Loucy (cell line): Measurements from ENCODE around the gene NELL2.

Experiments
- H2AFZ ChIP-seq: fragments of 200-600 bp; sonication (generic); 2 replicates; pipeline ENCODE4 v1.6.0; 2016; ENCODE audit warnings: antibody characterized with exemption, mild to moderate bottlenecking, low read length, moderate library complexity
- H3F3A ChIP-seq: fragments of 200-600 bp; 2 replicates; pipeline ENCODE4 v1.6.0; 2016; ENCODE audit warnings: antibody characterized with exemption, low read depth, mild to moderate bottlenecking
- H3K27me3 ChIP-seq: fragments of 200-600 bp; sonication (generic); 2 replicates; pipeline ENCODE4 v1.6.1; 2014; ENCODE audit warnings: low read length, mild to moderate bottlenecking; ENCODE audit not compliant: insufficient read depth, poor library complexity, severe bottlenecking
- H3K36me3 ChIP-seq: fragments of 200-600 bp; sonication (generic); 2 replicates; pipeline ENCODE4 v1.6.1; 2016; ENCODE audit warnings: low read length; ENCODE audit not compliant: insufficient read depth
- H3K4me1 ChIP-seq: fragments of 200-600 bp; sonication (generic); 2 replicates; pipeline ENCODE4 v1.5.1; 2014; ENCODE audit warnings: low read length, mild to moderate bottlenecking; ENCODE audit not compliant: insufficient read depth, poor library complexity, severe bottlenecking
- H3K4me2 ChIP-seq: fragments of 200-600 bp; sonication (generic); 2 replicates; pipeline ENCODE4 v1.6.0; 2014; ENCODE audit warnings: antibody characterized with exemption, low read length, low read depth, mild to moderate bottlenecking; ENCODE audit not compliant: poor library complexity, severe bottlenecking
- H3K4me3 ChIP-seq: fragments of 200-600 bp; sonication (generic); 2 replicates; pipeline ENCODE4 v1.5.1; 2014; ENCODE audit warnings: low read length, mild to moderate bottlenecking, mixed read lengths; ENCODE audit not compliant: poor library complexity, severe bottlenecking
- H3K79me2 ChIP-seq: fragments of 200-600 bp; sonication (generic); 2 replicates; pipeline ENCODE4 v1.6.1; 2014; ENCODE audit warnings: low read length; ENCODE audit not compliant: insufficient read depth
- H3K9ac ChIP-seq: fragments of 200-600 bp; sonication (generic); 2 replicates; pipeline ENCODE4 v1.6.0; 2014; ENCODE audit warnings: mild to moderate bottlenecking, low read depth, low read length, moderate library complexity; ENCODE audit not compliant: poor library complexity, severe bottlenecking
- H3K9me2 ChIP-seq: fragments of 200-600 bp; sonication (generic); replicated peaks from 2 replicates; pipeline ENCODE4 v1.6.1; 2016; ENCODE audit warnings: low read depth, low read length, mixed read lengths
- H3K9me3 ChIP-seq: fragments of 200-600 bp; sonication (generic); 2 replicates; pipeline ENCODE4 v1.6.1; 2014; ENCODE audit warnings: mild to moderate bottlenecking, antibody characterized with exemption, low read length, low read depth; ENCODE audit not compliant: insufficient read depth
- H4K20me1 ChIP-seq: fragments of 200-600 bp; sonication (generic); 2 replicates; pipeline ENCODE4 v1.6.0; 2014; ENCODE audit warnings: antibody characterized with exemption, low read length, mild to moderate bottlenecking; ENCODE audit not compliant: insufficient read depth, poor library complexity, severe bottlenecking
- EZH2phosphoT487 ChIP-seq: fragments of 200-600 bp; IDR thresholded peaks from 2 replicates; pipeline ENCODE4 v1.6.1; 2018; ENCODE audit warnings: antibody characterized with exemption, mild to moderate bottlenecking, moderate library complexity, borderline replicate concordance
- TF ChIP-seq, protein P1 (sequence below): fragments of 200-600 bp; sonication (generic); conservative IDR thresholded peaks from 2 replicates; pipeline ENCODE4 v1.5.1; 2014; ENCODE audit warnings: mild to moderate bottlenecking, antibody characterized with exemption, low read length

The NELL2 gene

DNA sequence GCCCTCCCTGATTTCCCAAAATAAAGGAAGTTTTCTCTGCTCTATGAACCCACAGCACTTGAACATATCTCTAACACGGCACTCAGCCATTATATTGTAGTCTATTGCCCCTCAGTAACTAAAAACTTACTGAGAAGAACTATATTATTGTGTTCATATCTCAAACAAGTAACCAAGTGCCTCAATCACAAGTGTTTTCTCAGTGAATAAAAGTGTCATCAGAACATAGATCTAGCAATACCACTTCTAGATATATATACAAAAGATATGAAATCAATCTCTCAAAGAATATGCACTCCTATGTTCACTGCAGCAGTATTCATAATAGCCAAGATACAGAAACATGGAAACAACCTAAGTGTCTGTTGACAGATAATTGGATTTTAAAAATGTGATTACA, 138.1 kb downstream of the NELL2 start:
- Histone ChIP-seq H3K4me3 (no peak overlapping the region), H3K4me2 (no peak overlapping the region)

DNA sequence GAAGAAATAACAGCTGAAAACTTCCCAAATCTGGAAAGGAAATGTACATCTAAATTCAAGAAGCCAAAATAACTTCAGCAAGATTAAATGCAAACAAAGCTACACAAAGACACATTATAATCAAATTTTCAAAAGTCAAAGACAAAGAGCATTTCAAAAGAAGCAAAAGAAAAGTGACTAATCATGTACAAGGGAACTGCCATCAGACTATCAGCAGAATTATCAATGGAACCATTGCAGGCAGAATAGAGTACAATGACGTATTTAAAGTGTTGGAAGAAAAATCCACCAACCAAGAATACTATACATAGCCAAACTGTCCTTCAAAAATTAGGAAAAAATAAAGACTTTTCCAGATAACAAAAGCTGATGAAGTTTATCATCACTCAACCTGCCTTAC, 147.5 kb downstream of the NELL2 start:
- Histone ChIP-seq H2AFZ (no peak overlapping the region), H3K79me2 (no peaks in the 10 kb centered on the region), H3K9me2 (no peaks in the 10 kb centered on the region), H3K4me3 (no peak overlapping the region), H3K36me3 (no peaks in the 10 kb centered on the region), H4K20me1 (no peaks in the 10 kb centered on the region), H3K4me1 (no peaks in the 10 kb centered on the region), H3K9ac (no peak overlapping the region), H3K9me3 (peaks cover 3% of the 10 kb centered on the region; the same call in 1 of the 2 replicates), H3F3A (no peaks in the 10 kb centered on the region), H3K27me3 (no peaks in the 10 kb centered on the region), H3K4me2 (no peak overlapping the region)
- TF ChIP-seq, protein P1, sequence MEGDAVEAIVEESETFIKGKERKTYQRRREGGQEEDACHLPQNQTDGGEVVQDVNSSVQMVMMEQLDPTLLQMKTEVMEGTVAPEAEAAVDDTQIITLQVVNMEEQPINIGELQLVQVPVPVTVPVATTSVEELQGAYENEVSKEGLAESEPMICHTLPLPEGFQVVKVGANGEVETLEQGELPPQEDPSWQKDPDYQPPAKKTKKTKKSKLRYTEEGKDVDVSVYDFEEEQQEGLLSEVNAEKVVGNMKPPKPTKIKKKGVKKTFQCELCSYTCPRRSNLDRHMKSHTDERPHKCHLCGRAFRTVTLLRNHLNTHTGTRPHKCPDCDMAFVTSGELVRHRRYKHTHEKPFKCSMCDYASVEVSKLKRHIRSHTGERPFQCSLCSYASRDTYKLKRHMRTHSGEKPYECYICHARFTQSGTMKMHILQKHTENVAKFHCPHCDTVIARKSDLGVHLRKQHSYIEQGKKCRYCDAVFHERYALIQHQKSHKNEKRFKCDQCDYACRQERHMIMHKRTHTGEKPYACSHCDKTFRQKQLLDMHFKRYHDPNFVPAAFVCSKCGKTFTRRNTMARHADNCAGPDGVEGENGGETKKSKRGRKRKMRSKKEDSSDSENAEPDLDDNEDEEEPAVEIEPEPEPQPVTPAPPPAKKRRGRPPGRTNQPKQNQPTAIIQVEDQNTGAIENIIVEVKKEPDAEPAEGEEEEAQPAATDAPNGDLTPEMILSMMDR: no peak
- no peak for TF ChIP-seq EZH2phosphoT487

More for the DNA sequence above, 138.1 kb downstream of the NELL2 start:
- no peaks in the 10 kb centered on the region for H4K20me1 ChIP-seq
- H2AFZ ChIP-seq: no peak overlapping the region
- H3K27me3 ChIP-seq: no peaks in the 10 kb centered on the region
- no peaks in the 10 kb centered on the region for H3K36me3 ChIP-seq
- no peak overlapping the region for H3K9ac ChIP-seq
- no peaks in the 10 kb centered on the region for H3F3A ChIP-seq
- TF ChIP-seq, protein P1: no peak
- TF ChIP-seq EZH2phosphoT487: no peak
- no peaks in the 10 kb centered on the region for H3K4me1 ChIP-seq
- H3K9me3 ChIP-seq: no peaks in the 10 kb centered on the region
- H3K79me2 ChIP-seq: no peaks in the 10 kb centered on the region
- no peaks in the 10 kb centered on the region for H3K9me2 ChIP-seq

DNA sequence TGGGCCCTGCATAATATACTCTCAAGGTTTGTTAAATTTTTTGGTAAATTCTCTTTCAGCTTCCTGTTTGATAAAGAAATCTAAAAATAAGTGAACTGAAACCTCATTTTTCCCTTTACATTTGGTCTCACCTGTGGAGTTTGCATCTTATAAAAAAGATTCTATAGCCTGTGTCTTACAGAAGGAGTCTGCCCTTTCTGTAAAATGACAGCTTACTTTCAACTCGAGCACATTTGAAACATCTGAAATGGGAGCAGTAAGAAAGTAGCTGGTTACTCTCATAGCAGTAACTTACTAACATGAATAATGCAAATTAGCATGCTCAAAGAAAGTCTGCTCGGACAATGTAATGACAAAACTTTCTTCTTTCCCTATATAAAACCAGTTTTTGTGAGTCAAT, 155.8 kb downstream of the NELL2 start:
- Histone ChIP-seq H3K4me2 (no peak overlapping the region), H3K27me3 (no peaks in the 10 kb centered on the region), H3K9me3 (no peaks in the 10 kb centered on the region), H3K4me3 (no peak overlapping the region), H3F3A (no peaks in the 10 kb centered on the region), H2AFZ (no peak overlapping the region), H3K9ac (no peak overlapping the region), H3K79me2 (no peaks in the 10 kb centered on the region), H3K36me3 (no peaks in the 10 kb centered on the region), H4K20me1 (no peaks in the 10 kb centered on the region), H3K4me1 (no peaks in the 10 kb centered on the region), H3K9me2 (no peaks in the 10 kb centered on the region)
- TF ChIP-seq EZH2phosphoT487: no peak
- TF ChIP-seq, protein P1: no peak
